ENCODE data around the gene AHCTF1. TPM values are rescaled to one million over a fixed set of nuclear protein-coding genes. Genes with fewer than 3 reads are reported as not detected.

AHCTF1 gene
- total RNA-seq, 4 donors from 2014 or later = 30.7 to 45.3 (median 42.0) TPM

DNA sequence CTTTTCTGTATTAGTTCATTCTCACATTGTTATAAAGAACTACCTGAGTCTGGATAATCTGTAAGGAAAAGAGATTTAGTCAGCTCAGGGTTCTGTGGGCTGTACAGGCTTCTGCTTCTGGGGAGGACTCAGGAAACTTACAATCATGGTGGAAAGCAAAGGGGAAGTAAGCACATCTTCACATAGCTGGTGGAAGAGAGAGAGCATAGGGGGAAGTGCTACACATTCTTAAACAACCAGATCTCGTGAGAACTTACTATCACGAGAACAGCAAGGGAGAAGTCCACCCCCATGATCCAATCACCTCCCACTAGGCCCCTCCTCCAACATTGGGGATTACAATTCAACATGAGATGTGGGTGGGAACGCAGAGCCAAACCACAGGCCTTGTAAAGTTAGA, 37.9 kb upstream of the AHCTF1 start:
- no peaks in the 10 kb centered on the region for H3K4me1 ChIP-seq
- intact Hi-C loops (cut with DNase I) = loop anchor here (10.0 kb wide), 1 partner anchor 65 kb away; no protein-coding TSS in a partner anchor

DNA sequence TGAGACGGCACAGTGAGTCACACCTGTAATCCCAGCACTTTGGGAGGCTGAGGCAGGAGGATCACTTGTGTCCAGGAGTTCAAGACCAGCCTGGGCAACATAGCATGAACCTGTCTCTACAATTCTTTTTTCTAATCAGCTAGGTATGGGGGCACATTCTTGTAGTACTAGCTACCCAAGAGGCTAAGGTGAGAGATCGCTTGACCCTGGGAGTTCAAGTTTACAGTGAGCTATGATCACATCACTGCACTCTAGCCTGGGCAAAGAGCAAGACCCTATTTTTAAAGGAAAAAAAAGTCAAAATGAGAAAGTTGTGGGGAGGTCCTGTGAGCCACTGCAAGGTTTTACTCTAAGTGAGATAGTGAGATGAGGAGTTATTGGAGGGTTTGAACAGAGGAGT, 34.8 kb upstream of the AHCTF1 start:
- 88% methylated on average over 2 of the region's 2 CpGs for WGBS
- Histone ChIP-seq H3K27me3 (no peaks in the 10 kb centered on the region), H3K36me3 (no peaks in the 10 kb centered on the region), H3K4me1 (no peaks in the 10 kb centered on the region), H3K27ac (replicated peaks in 1 of 4) (no peak overlapping the region), H3K4me3 (no peak overlapping the region), H3K9me3 (peaks cover 0 to 4% (median 0%) of the 10 kb centered on the region in 4 donors)
- no peak for TF ChIP-seq CTCF (IDR thresholded peaks at IDR 0.05)
- no peak for TF ChIP-seq EP300 (IDR thresholded peaks at IDR 0.05)
- TF ChIP-seq POLR2AphosphoS5 (IDR thresholded peaks at IDR 0.05) = no peak
- TF ChIP-seq POLR2A (IDR thresholded peaks at IDR 0.05; ENCODE audit: low read depth) = no peak
- DNase-seq (ENCODE audit: extremely low spot score) = peak; percentile 53
- intact Hi-C loops (cut with DNase I) = loop anchor here (10.0 kb wide), 1 partner anchor 62 kb away; no protein-coding TSS in a partner anchor

More for the DNA sequence above, 37.9 kb upstream of the AHCTF1 start:
- Histone ChIP-seq H3K36me3 (no peaks in the 10 kb centered on the region), H3K4me3 (no peak overlapping the region), H3K27me3 (no peaks in the 10 kb centered on the region), H3K27ac (replicated peaks in 1 of 4) (no peak overlapping the region), H3K9me3 (peaks cover 0 to 4% (median 0%) of the 10 kb centered on the region in 4 donors)
- WGBS = 92% methylated on average over 3 of the region's 3 CpGs
- no peak for DNase-seq (ENCODE audit: extremely low spot score)
- TF ChIP-seq EP300 (IDR thresholded peaks at IDR 0.05) (no peak), CTCF (IDR thresholded peaks at IDR 0.05) (no peak), POLR2AphosphoS5 (IDR thresholded peaks at IDR 0.05) (no peak), POLR2A (IDR thresholded peaks at IDR 0.05; ENCODE audit: low read depth) (no peak)

GRCh38 chr1:246959944-246960693, 28.4 kb upstream of the AHCTF1 start:
- Histone ChIP-seq H3K36me3 (no peaks in the 10 kb centered on the region), H3K27ac (replicated peaks in 1 of 4) (peak overlapping the region in 1 of 4 donors; percentile 16), H3K4me3 (no peak overlapping the region), H3K27me3 (no peaks in the 10 kb centered on the region), H3K4me1 (no peaks in the 10 kb centered on the region), H3K9me3 (no peaks in the 10 kb centered on the region)
- WGBS = 69% methylated on average over 1 of the region's 1 CpG
- TF ChIP-seq POLR2A (IDR thresholded peaks at IDR 0.05; ENCODE audit: low read depth) (no peak), CTCF (IDR thresholded peaks at IDR 0.05) (peak in 2 of 3 experiments; percentile 13 to 27), POLR2AphosphoS5 (IDR thresholded peaks at IDR 0.05) (no peak)
- DNase-seq (ENCODE audit: extremely low spot score) = no peak
- intact Hi-C loops (cut with DNase I) = loop anchor here (10.0 kb wide), 1 partner anchor 55 kb away; no protein-coding TSS in a partner anchor

DNA sequence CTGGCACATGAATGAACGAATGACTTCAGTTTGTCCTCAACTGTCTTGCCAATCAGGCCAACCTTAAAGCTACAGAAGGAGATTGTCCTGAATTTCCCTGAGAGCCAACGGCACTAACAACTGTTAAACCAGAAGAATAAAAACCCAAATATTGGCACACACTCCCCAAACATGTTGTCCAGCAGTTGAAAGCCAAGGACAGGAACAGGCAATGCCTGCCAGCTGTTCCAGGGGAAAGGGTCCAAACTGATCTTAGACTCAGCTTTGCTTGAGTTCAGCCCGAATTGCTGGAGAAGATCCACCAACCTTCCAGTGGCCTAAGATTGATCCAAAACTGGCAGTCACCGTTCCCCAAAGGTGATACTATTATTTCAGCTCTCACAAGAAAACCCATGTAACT, 22.4 kb upstream of the AHCTF1 start:
- H3K4me3 ChIP-seq = no peak overlapping the region
- WGBS = 71% methylated on average over 4 of the region's 4 CpGs
- no peak for DNase-seq (ENCODE audit: extremely low spot score)
- TF ChIP-seq POLR2AphosphoS5 (IDR thresholded peaks at IDR 0.05) = no peak
- no peak for TF ChIP-seq EP300 (IDR thresholded peaks at IDR 0.05)
- H3K36me3 ChIP-seq = no peaks in the 10 kb centered on the region
- no peaks in the 10 kb centered on the region for H3K9me3 ChIP-seq
- H3K27ac ChIP-seq (replicated peaks in 1 of 4) = peak overlapping the region in 1 of 4 donors; percentile 30
- H3K27me3 ChIP-seq = no peaks in the 10 kb centered on the region
- peaks cover 0 to 21% (median 11%) of the 10 kb centered on the region in 4 donors for H3K4me1 ChIP-seq
- intact Hi-C loops (cut with DNase I) = no loop called here

DNA sequence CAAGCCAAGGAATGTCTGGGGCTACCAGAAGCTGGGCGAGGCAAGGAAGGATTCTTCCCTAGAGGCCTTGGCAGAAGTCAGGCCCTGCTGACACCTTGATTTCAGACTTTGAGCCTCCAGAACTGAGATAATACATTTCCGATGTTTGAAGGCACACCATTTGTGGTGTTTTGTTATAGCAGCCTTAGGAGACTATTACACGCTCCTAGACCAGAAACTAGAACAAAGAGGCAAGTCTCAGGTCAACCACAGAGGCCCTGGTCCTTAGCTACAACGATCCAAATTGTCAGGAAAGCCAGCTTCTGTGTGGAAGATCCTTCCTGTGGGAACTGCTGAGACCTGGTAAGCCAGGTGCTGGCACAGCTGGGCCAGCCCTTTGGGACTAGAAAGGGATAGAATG, 19.7 kb upstream of the AHCTF1 start:
- H3K36me3 ChIP-seq = no peaks in the 10 kb centered on the region
- H3K4me3 ChIP-seq = no peak overlapping the region
- H3K27ac ChIP-seq (replicated peaks in 1 of 4) = no peak overlapping the region
- peaks cover 0 to 48% (median 34%) of the 10 kb centered on the region in 4 donors for H3K4me1 ChIP-seq
- no peak for TF ChIP-seq EP300 (IDR thresholded peaks at IDR 0.05)
- TF ChIP-seq POLR2AphosphoS5 (IDR thresholded peaks at IDR 0.05) = no peak
- no peak for TF ChIP-seq CTCF (IDR thresholded peaks at IDR 0.05)
- TF ChIP-seq POLR2A (IDR thresholded peaks at IDR 0.05; ENCODE audit: low read depth) = no peak
- DNase-seq (ENCODE audit: extremely low spot score) = no peak
- intact Hi-C loops (cut with DNase I) = no loop called here
- no peaks in the 10 kb centered on the region for H3K9me3 ChIP-seq
- no peaks in the 10 kb centered on the region for H3K27me3 ChIP-seq
- 96% methylated on average over 4 of the region's 4 CpGs for WGBS
